Esophagus muscularis mucosa (tissue), 4 donors: ENCODE data around the gene KCNJ12.

ENCODE experiments used
- CTCF ChIP-seq, 3 experiments: fragments of 200-600 bp in 2 of 3; fragments of 450-650 bp in 1 of 3; sonication (generic) in 2 of 3; IDR thresholded peaks; one replicate each; pipeline ENCODE4 v1.5.1; 2017 to 2019; ENCODE audit warnings: antibody characterized with exemption in 3 of 3, mild to moderate bottlenecking in 2 of 3, moderate library complexity in 1 of 3
- EP300 ChIP-seq: sonication (generic); formaldehyde crosslinking; IDR thresholded peaks from one replicate; pipeline ENCODE4 v1.6.1; 2017; ENCODE audit warnings: antibody characterized with exemption
- POLR2A ChIP-seq: fragments of 450-650 bp; IDR thresholded peaks from one replicate; pipeline ENCODE4 v1.6.1; 2017; ENCODE audit warnings: antibody characterized with exemption, moderate library complexity, mild to moderate bottlenecking, low read depth
- POLR2AphosphoS5 ChIP-seq, 2 donors: sonication (generic); formaldehyde crosslinking; IDR thresholded peaks; one replicate each; pipeline ENCODE4 v1.6.1; 2017; ENCODE audit warnings: antibody characterized with exemption in 2 of 2

- TF ChIP-seq CTCF (IDR thresholded peaks at IDR 0.05): no peak
- TF ChIP-seq POLR2A: no peak
- no peak for TF ChIP-seq POLR2AphosphoS5 (IDR thresholded peaks at IDR 0.05)
- no peak for TF ChIP-seq EP300
These were observed 19.6 kb downstream of the KCNJ12 start for GRCh38 chr17:21395764-21396163.
